ENCODE data around the gene C20orf173. TPM values are rescaled to one million over a fixed set of nuclear protein-coding genes. Genes with fewer than 3 reads are reported as not detected.

The C20orf173 gene
- total RNA-seq, 1 donor from 2014 or later = not detected

GRCh38 chr20:35563834-35564233 is 34.4 kb upstream of the C20orf173 start:
- H3K4me1 Mint-ChIP-seq (ENCODE audit: low read depth, unreplicated experiment) = peaks cover 7% of the 10 kb centered on the region
- no peak overlapping the region for H3K27ac Mint-ChIP-seq (ENCODE audit: unreplicated experiment)

GRCh38 chr20:35562541-35563110 is 33.2 kb upstream of the C20orf173 start:
- FAIRE-seq (no peak), DNase-seq (ENCODE audit: low read depth) (no peak)
- TF ChIP-seq EZH2 (IDR thresholded peaks at IDR 0.05; ENCODE audit: insufficient read depth, low read length) = no peak
- no peak for TF ChIP-seq CTCF (IDR thresholded peaks at IDR 0.05; ENCODE audit: insufficient read depth, low read depth, low read length)
- Histone ChIP-seq H3K79me2 (ENCODE audit: insufficient read depth, low read length) (no peaks in the 10 kb centered on the region), H3K36me3 (ENCODE audit: insufficient read depth, low read length) (no peaks in the 10 kb centered on the region), H3K9ac (ENCODE audit: low read length) (no peak overlapping the region), H3K4me3 (ENCODE audit: insufficient read depth, low read depth, low read length) (no peak overlapping the region), H4K20me1 (ENCODE audit: insufficient read depth, low read length) (peaks cover 3% of the 10 kb centered on the region), H3K4me1 (ENCODE audit: insufficient read depth, low read length) (peaks cover 5% of the 10 kb centered on the region), H2AFZ (ENCODE audit: low read depth, low read length) (no peak overlapping the region), H3K4me2 (ENCODE audit: low read length) (no peak overlapping the region), H3K9me3 (ENCODE audit: insufficient read depth, low read depth, low read length) (no peaks in the 10 kb centered on the region), H3K27ac (ENCODE audit: low read depth, low read length) (no peak overlapping the region), H3K27me3 (ENCODE audit: insufficient read depth, low read length) (peaks cover 3% of the 10 kb centered on the region)
- Mint-ChIP-seq H3K4me3 (ENCODE audit: unreplicated experiment) (no peak overlapping the region), H3K9me3 (ENCODE audit: unreplicated experiment) (peaks cover 4% of the 10 kb centered on the region), H3K4me1 (ENCODE audit: low read depth, unreplicated experiment) (peaks cover 7% of the 10 kb centered on the region), H3K36me3 (ENCODE audit: low read depth, unreplicated experiment) (peaks cover 17% of the 10 kb centered on the region), H3K27me3 (ENCODE audit: low read depth, unreplicated experiment) (no peaks in the 10 kb centered on the region), H3K27ac (ENCODE audit: unreplicated experiment) (no peak overlapping the region)

More at GRCh38 chr20:35563834-35564233, 34.4 kb upstream of the C20orf173 start:
- H3K36me3 ChIP-seq (ENCODE audit: insufficient read depth, low read length) = no peaks in the 10 kb centered on the region
- no peak overlapping the region for H2AFZ ChIP-seq (ENCODE audit: low read depth, low read length)
- DNase-seq (ENCODE audit: low read depth) (no peak), FAIRE-seq (no peak)
- Mint-ChIP-seq H3K36me3 (ENCODE audit: low read depth, unreplicated experiment) (peaks cover 9% of the 10 kb centered on the region), H3K27me3 (ENCODE audit: low read depth, unreplicated experiment) (no peaks in the 10 kb centered on the region), H3K9me3 (ENCODE audit: unreplicated experiment) (peaks cover 2% of the 10 kb centered on the region), H3K4me3 (ENCODE audit: unreplicated experiment) (no peak overlapping the region)
- H3K27ac ChIP-seq (ENCODE audit: low read depth, low read length) = no peak overlapping the region
- no peak overlapping the region for H3K4me3 ChIP-seq (ENCODE audit: insufficient read depth, low read depth, low read length)
- no peaks in the 10 kb centered on the region for H3K9me3 ChIP-seq (ENCODE audit: insufficient read depth, low read depth, low read length)
- no peak overlapping the region for H3K4me2 ChIP-seq (ENCODE audit: low read length)
- peaks cover 3% of the 10 kb centered on the region for H4K20me1 ChIP-seq (ENCODE audit: insufficient read depth, low read length)
- H3K79me2 ChIP-seq (ENCODE audit: insufficient read depth, low read length) = no peaks in the 10 kb centered on the region
- no peak overlapping the region for H3K9ac ChIP-seq (ENCODE audit: low read length)
- peaks cover 3% of the 10 kb centered on the region for H3K27me3 ChIP-seq (ENCODE audit: insufficient read depth, low read length)
- TF ChIP-seq EZH2 (IDR thresholded peaks at IDR 0.05; ENCODE audit: insufficient read depth, low read length) = no peak
- no peak for TF ChIP-seq CTCF (IDR thresholded peaks at IDR 0.05; ENCODE audit: insufficient read depth, low read depth, low read length)
- peaks cover 5% of the 10 kb centered on the region for H3K4me1 ChIP-seq (ENCODE audit: insufficient read depth, low read length)

GRCh38 chr20:35561671-35562070 is 32.2 kb upstream of the C20orf173 start:
- Mint-ChIP-seq H3K4me3 (ENCODE audit: unreplicated experiment) (no peak overlapping the region), H3K36me3 (ENCODE audit: low read depth, unreplicated experiment) (peaks cover 25% of the 10 kb centered on the region), H3K27me3 (ENCODE audit: low read depth, unreplicated experiment) (no peaks in the 10 kb centered on the region), H3K9me3 (ENCODE audit: unreplicated experiment) (peaks cover 4% of the 10 kb centered on the region), H3K4me1 (ENCODE audit: low read depth, unreplicated experiment) (peaks cover 7% of the 10 kb centered on the region), H3K27ac (ENCODE audit: unreplicated experiment) (no peak overlapping the region)
- Histone ChIP-seq H3K9ac (ENCODE audit: low read length) (no peak overlapping the region), H3K79me2 (ENCODE audit: insufficient read depth, low read length) (no peaks in the 10 kb centered on the region), H2AFZ (ENCODE audit: low read depth, low read length) (no peak overlapping the region), H3K4me1 (ENCODE audit: insufficient read depth, low read length) (peaks cover 5% of the 10 kb centered on the region), H3K27me3 (ENCODE audit: insufficient read depth, low read length) (no peaks in the 10 kb centered on the region), H3K4me3 (ENCODE audit: insufficient read depth, low read depth, low read length) (no peak overlapping the region), H3K4me2 (ENCODE audit: low read length) (no peak overlapping the region), H3K9me3 (ENCODE audit: insufficient read depth, low read depth, low read length) (no peaks in the 10 kb centered on the region), H3K36me3 (ENCODE audit: insufficient read depth, low read length) (no peaks in the 10 kb centered on the region), H4K20me1 (ENCODE audit: insufficient read depth, low read length) (peaks cover 3% of the 10 kb centered on the region), H3K27ac (ENCODE audit: low read depth, low read length) (no peak overlapping the region)
- FAIRE-seq = no peak
- no peak for DNase-seq (ENCODE audit: low read depth)
- no peak for TF ChIP-seq EZH2 (IDR thresholded peaks at IDR 0.05; ENCODE audit: insufficient read depth, low read length)
- no peak for TF ChIP-seq CTCF (IDR thresholded peaks at IDR 0.05; ENCODE audit: insufficient read depth, low read depth, low read length)

Measured in astrocyte (in vitro differentiated cells and primary cell).